Heart left ventricle (tissue), 16 donors: Measurements from ENCODE around the gene NXN. TPM values are rescaled to one million over a fixed set of nuclear protein-coding genes. Genes with fewer than 3 reads are reported as not detected.
"Not testable (repeated sequence)": the region's sequence is repeated elsewhere in the genome, so short reads cannot be mapped to it uniquely, and the experiment has no call there.

Experiments
- ATAC-seq, 4 donors: fragments of 200-7000 bp; cut with Tn5 transposase; one replicate each; pipeline ENCODE4 v1.9.1; 2020 to 2022; ENCODE audit warnings: moderate library complexity in 4 of 4, mild to moderate bottlenecking in 3 of 4, moderate number of reproducible peaks in 1 of 4
- DNase-seq, 5 donors: peaks; one replicate each; pipeline ENCODE4 v3.0.0-alpha.2; 2020
- H3K27ac ChIP-seq, 12 donors: fragments of 200-600 bp; sonication (generic) in 4 of 12; one replicate each; pipeline versions ENCODE4 v1.5.0 to v1.8.0; 2016 to 2022; ENCODE audit warnings: mild to moderate bottlenecking in 2 of 12
- H3K27me3 ChIP-seq, 9 donors: fragments of 200-600 bp; sonication (generic) in 2 of 9; one replicate each; pipeline versions ENCODE4 v1.5.1 to v1.8.0; 2016 to 2022; ENCODE audit warnings: mild to moderate bottlenecking in 3 of 9
- H3K36me3 ChIP-seq, 9 donors: fragments of 200-600 bp; sonication (generic) in 2 of 9; one replicate each; pipeline versions ENCODE4 v1.5.0 to v1.8.0; 2018 to 2022; ENCODE audit warnings: mild to moderate bottlenecking in 2 of 9
- H3K4me1 ChIP-seq, 12 donors: fragments of 200-600 bp; sonication (generic) in 4 of 12; one replicate each; pipeline versions ENCODE4 v1.5.0 to v1.8.0; 2016 to 2022; ENCODE audit warnings: mild to moderate bottlenecking in 3 of 12
- H3K4me3 ChIP-seq, 12 donors: fragments of 200-600 bp; sonication (generic) in 4 of 12; one replicate each; pipeline versions ENCODE4 v1.5.0 to v1.8.0; 2017 to 2022; ENCODE audit warnings: mild to moderate bottlenecking in 9 of 12, moderate library complexity in 4 of 12
- H3K9me3 ChIP-seq, 12 donors: fragments of 200-600 bp; sonication (generic) in 4 of 12; one replicate each; pipeline versions ENCODE4 v1.5.0 to v1.8.0; 2016 to 2022; ENCODE audit warnings: mild to moderate bottlenecking in 1 of 12
- POLR2A ChIP-seq, 2 donors: fragments of 450-650 bp; IDR thresholded peaks; one replicate each; pipeline ENCODE4 v1.6.1; 2017; ENCODE audit warnings: antibody characterized with exemption in 2 of 2, mild to moderate bottlenecking in 2 of 2, moderate library complexity in 2 of 2
- WGBS, 4 donors: extraction: QIAGEN DNeasy Blood & Tissue Kit in 2 of 4; methylation state at CpG; one replicate each; pipeline versions ENCODE4 v1.1.5 to v1.1.7; 2013 to 2018; 5-methylcytosine and 5-hydroxymethylcytosine counted together
- intact Hi-C, 10 donors: fragments of 100-400 bp; cut with DNase I; formaldehyde crosslinking; loops; one replicate each; pipeline versions ENCODE4 v1.11.1 to v1.14.2; 2022
- polyA plus RNA-seq, 2 donors: library from polyadenylated mRNA; stranded (reverse); fragments of 200-250 nt; gene quantifications; one replicate each; pipeline ENCODE4 v1.2.3, GENCODE V29; 2013
- total RNA-seq, 9 donors: library from RNA; depleted of rRNA in 2 of 9; stranded (reverse); fragments of >200 nt in 2 of 9; fragmentation: NEBNext Ultra II Directional in 3 of 9; extraction: Animal tissue kit (Norgen Biotek cat#: 25700) in 3 of 9; gene quantifications; one replicate each; pipeline versions ENCODE4 v1.1.0 to v1.2.4, GENCODE V29; 2016 to 2023
- TF ChIP-seq, protein P1 (sequence below), 12 donors: fragments of 200-600 bp; sonication (generic) in 4 of 12; IDR thresholded peaks; one replicate each; pipeline versions ENCODE4 v1.5.0 to v1.8.0; 2018 to 2022; ENCODE audit warnings: antibody characterized with exemption in 12 of 12, mild to moderate bottlenecking in 5 of 12
- donor health status: ischemic (EF 13 %, LVEDD 7.1; RV severe dilation, severe dysfunction).
- donor health status: healthy with polysubstance abuse.
- donor health status: DM: no; HTN: yes; CAD: no.
- donor health status: DM: no; HTN: no; CAD: no.
- donor health status: ischemic (EF 25% LVEDD 6.9; RV normal size, moderate dysfunction).
- donor health status: ischemic (EF 25% LVEDD 5.7; RV mildly dilated, moderate dysfunction).
- donor health status: healthy.
- donor health status: DM: yes; HTN: yes; CAD: no.
- donor health status: ischemic (EF 35%, LVEDD 5.7; RV mildly dilated, moderate dysfunction).
- donor health status: nonischemic (EF 11% LVEDD 7.7; RV severe dilation, severe dysfunction).
- donor health status: DM: yes; HTN: yes; CAD: no.
- donor health status: PGD.
- donor health status: ischemic (EF 29% LVEDD 5.4; RV normal size, mild dysfunction).
- donor health status: nonischemic (EF 23%, LVEDD 6.1; RV moderate dilation, normal function).

NXN gene
- total and polyA plus RNA-seq, 11 donors: 8.6 to 20.3 (median 14.1) TPM

DNA sequence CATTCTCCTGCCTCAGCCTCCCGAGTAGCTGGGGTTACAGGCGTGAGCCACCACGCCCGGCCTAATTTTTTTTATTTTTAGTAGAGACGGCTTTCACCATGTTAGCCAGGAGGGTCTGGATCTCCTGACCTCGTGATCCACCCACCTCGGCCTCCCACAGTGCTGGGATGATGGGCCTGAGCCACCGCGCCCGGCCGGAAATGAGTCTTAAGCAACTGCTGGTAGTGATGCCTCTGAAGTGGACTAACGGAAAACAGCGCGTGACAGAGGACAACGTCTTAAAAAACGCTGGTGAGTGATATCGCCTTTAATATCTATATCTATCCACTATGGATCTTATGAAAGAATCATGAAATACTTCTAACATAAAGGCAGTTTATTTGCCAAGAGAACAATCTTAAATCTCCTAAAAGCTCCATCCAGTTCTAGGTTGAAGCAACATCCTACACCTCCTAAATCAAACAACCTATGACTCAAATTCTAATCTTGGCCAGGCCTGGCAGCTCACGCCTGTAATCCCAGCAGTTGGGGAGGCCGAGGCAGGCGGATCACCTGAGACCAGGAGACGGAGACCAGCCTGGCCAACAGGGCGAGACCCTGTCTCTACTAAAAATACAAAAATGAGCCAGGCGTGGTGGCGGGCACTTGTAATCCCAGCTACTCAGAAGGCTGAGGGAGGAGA, 69.8 kb downstream of the NXN start:
- H3K36me3 ChIP-seq: no peaks in the 10 kb centered on the region
- DNase-seq: peak in 1 of 5 donors; percentile 28
- no peaks in the 10 kb centered on the region for H3K27me3 ChIP-seq
- intact Hi-C loops: loop anchor here in 1 of 10 donors (10.0 kb wide), 1 partner anchor 65 kb away; the partner anchor contains the start of gene NXN
- WGBS, 4 donors: 80 to 90% (median 88%) methylated on average over 24 of the region's 24 CpGs
- peak in 2 of 4 donors; percentile 29 to 74 for ATAC-seq
- TF ChIP-seq POLR2A (IDR thresholded peaks at IDR 0.05): no peak
- TF ChIP-seq, protein P1, sequence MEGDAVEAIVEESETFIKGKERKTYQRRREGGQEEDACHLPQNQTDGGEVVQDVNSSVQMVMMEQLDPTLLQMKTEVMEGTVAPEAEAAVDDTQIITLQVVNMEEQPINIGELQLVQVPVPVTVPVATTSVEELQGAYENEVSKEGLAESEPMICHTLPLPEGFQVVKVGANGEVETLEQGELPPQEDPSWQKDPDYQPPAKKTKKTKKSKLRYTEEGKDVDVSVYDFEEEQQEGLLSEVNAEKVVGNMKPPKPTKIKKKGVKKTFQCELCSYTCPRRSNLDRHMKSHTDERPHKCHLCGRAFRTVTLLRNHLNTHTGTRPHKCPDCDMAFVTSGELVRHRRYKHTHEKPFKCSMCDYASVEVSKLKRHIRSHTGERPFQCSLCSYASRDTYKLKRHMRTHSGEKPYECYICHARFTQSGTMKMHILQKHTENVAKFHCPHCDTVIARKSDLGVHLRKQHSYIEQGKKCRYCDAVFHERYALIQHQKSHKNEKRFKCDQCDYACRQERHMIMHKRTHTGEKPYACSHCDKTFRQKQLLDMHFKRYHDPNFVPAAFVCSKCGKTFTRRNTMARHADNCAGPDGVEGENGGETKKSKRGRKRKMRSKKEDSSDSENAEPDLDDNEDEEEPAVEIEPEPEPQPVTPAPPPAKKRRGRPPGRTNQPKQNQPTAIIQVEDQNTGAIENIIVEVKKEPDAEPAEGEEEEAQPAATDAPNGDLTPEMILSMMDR (IDR thresholded peaks at IDR 0.05): no peak
- peaks cover 0 to 14% (median under 1%) of the 10 kb centered on the region in 12 donors for H3K4me1 ChIP-seq
- no peaks in the 10 kb centered on the region for H3K9me3 ChIP-seq
- H3K27ac ChIP-seq: peak overlapping the region in 3 of 12 donors; percentile 9 to 33 (median 18)
- no peak overlapping the region for H3K4me3 ChIP-seq

DNA sequence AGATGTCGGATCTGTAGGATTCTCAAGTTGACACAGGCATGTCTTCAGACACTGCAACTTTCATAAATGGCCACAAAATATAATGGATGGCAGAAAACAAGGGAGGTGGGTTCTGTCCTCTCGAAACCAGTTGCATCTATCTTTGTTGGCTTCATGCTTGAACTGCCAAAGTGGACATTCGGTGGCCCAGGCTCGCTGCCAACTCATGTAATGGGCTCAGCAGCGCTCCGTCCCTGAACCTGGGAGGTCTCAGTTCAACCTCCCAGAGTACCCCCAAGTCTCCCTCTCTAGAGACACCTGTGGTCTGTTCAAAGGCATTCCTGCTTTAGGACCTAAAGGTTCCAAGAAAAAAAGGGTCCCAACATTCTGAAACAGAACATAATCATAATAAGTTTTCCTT, 71.9 kb downstream of the NXN start:
- no peak for ATAC-seq
- no peak for DNase-seq
- Histone ChIP-seq H3K27ac (no peak overlapping the region), H3K9me3 (no peaks in the 10 kb centered on the region), H3K27me3 (no peaks in the 10 kb centered on the region), H3K4me3 (no peak overlapping the region), H3K4me1 (peaks cover 0 to 13% (median 0%) of the 10 kb centered on the region in 12 donors), H3K36me3 (no peaks in the 10 kb centered on the region)
- 60 to 70% (median 66%) methylated on average over 6 of the region's 6 CpGs for WGBS, 4 donors
- no peak for TF ChIP-seq POLR2A (IDR thresholded peaks at IDR 0.05)
- intact Hi-C loops: no loop called here

DNA sequence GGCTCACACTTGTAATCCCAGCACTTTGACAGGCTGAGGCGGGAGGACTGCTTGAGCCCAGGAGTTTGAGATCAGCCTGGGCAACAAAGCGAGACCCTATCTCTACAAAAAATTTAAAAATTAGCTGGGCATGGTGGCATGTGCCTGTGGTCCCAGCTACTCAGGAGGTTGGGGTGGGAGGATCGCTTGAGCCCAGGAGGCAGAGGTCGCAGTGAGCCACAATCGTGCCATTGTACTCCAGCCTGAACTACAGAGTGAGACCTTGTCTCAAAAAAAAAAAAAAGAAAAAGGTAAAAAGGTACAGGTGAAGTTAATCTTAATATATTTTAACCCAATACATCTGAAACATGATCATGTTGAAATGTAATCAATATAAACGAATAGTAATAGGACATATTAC, 73.9 kb downstream of the NXN start:
- 94 to 99% (median 96%) methylated on average over 6 of the region's 6 CpGs for WGBS, 4 donors
- not testable (repeated sequence) for H3K27me3 ChIP-seq

DNA sequence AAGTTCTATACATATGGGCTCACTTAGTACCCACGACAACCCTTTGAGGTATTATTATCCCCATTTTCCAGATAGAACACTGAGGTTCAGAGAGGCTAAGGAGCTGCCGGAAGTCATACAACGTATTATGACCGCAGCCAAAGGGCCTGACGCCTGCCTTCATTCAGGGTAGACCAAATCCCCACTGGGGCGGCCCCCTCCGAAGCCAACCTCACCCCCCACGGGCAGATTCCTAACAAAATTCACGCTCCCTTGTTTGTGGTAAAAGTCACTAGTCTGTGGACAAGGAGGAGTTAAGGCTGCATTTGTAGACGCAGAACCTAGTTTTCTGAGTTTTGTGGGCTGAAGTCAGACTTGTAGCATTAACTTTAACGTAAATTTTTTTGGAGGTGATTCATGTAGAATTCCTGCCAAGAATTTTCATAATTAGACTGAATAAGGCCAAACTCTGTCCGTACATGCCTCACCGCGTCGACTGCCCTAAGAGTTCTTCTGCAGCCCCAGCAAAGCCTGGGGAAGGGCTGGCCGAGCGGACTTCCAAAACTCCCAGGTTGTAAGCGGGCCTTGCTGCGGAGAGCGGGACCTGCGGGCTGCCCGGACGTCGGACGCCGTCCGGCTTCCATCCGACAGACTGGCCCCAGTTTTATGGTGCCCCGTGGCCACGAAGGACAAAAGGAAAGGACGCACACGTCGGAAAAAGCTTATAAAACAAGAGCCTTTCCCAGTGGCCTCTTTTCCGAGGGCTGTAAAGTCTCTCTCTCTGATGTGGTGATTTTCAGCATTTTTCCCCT, 75.7 kb downstream of the NXN start:
- Histone ChIP-seq H3K36me3 (no peaks in the 10 kb centered on the region), H3K4me1 (peaks cover 0 to 28% (median 21%) of the 10 kb centered on the region in 12 donors), H3K4me3 (no peak overlapping the region), H3K27me3 (no peaks in the 10 kb centered on the region), H3K9me3 (no peaks in the 10 kb centered on the region), H3K27ac (peak overlapping the region in 1 of 12 donors; percentile 87)
- intact Hi-C loops: loop anchor here in 1 of 10 donors (5.0 kb wide), 1 partner anchor 73 kb away; the partner anchor contains the start of gene NXN
- ATAC-seq (no peak), DNase-seq (no peak)
- 80 to 93% (median 87%) methylated on average over 34 of the region's 34 CpGs for WGBS, 4 donors
- no peak for TF ChIP-seq POLR2A (IDR thresholded peaks at IDR 0.05)
- TF ChIP-seq, protein P1 (IDR thresholded peaks at IDR 0.05): no peak

More for the DNA sequence above, 73.9 kb downstream of the NXN start:
- H3K27ac ChIP-seq, intact Hi-C loops, H3K9me3 ChIP-seq, DNase-seq, ATAC-seq, H3K36me3 ChIP-seq, H3K4me3 ChIP-seq: not testable (repeated sequence)
- peaks cover 0 to 30% (median 15%) of the 10 kb centered on the region in 12 donors for H3K4me1 ChIP-seq

DNA sequence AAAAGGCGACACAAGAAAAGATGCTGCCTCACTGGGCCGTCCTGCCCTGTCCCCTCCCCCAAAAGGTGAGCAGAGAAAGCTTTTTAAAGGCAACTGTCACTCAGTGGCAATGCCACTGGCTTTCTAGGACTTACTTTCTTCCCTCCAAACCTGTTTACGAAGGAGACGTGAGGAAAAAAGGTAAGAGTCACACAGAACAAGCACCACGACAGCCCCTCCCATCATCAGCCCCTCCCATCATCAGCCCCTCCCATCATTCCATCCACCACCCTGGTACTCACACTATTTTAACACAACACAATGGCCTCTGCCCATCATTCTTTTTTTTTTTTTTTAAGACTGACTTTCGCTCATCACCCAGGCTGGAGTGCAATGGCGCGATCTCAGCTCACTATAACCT, 77.1 kb downstream of the NXN start:
- 92 to 96% (median 95%) methylated on average over 8 of the region's 8 CpGs for WGBS, 4 donors
- Histone ChIP-seq H3K4me3 (no peak overlapping the region), H3K27me3 (no peaks in the 10 kb centered on the region), H3K9me3 (no peaks in the 10 kb centered on the region), H3K4me1 (peaks cover 0 to 29% (median 21%) of the 10 kb centered on the region in 12 donors), H3K27ac (peak overlapping the region in 3 of 12 donors; percentile 77 to 87 (median 82)), H3K36me3 (no peaks in the 10 kb centered on the region)
- TF ChIP-seq POLR2A (IDR thresholded peaks at IDR 0.05): no peak
- TF ChIP-seq, protein P1 (IDR thresholded peaks at IDR 0.05): no peak
- intact Hi-C loops: loop anchor here in 1 of 10 donors (5.0 kb wide), 1 partner anchor 75 kb away; the partner anchor contains the start of gene NXN
- no peak for ATAC-seq
- no peak for DNase-seq
